ENCODE data around the gene PLEKHB2.
"Not testable (repeated sequence)": the region's sequence is repeated elsewhere in the genome, so short reads cannot be mapped to it uniquely, and the experiment has no call there.

DNA sequence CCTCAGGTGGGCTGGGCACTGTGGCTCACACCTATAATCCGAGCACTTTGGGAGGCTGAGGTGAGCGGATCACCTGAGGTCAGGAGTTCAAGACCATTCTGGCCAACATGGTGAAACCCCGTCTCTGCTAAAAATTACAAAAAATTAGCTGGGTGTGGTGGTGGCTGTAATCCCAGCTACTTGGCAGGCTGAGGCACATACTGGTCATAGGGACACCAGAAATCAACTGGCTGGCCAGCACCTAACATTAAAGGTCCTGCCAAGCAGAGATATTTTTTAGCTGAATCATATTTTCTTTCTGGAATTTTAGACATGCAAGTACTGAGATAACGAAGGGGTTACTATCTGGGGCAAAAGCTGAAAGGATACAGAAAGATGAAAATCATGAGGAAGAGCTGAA, 76.3 kb downstream of the PLEKHB2 start:
- not testable (repeated sequence) for TF ChIP-seq KDM2B (CRISPR knock-in tag; IDR thresholded peaks at IDR 0.05); HDAC2 (IDR thresholded peaks at IDR 0.05); HCFC1 (IDR thresholded peaks at IDR 0.05; ENCODE audit: low read depth, low read length); SRF (CRISPR knock-in tag; IDR thresholded peaks at IDR 0.05); NFIC (IDR thresholded peaks at IDR 0.05); SIN3A (IDR thresholded peaks at IDR 0.05; ENCODE audit: borderline replicate concordance in 2 of 2, control insufficient read depth in 1 of 2, low read depth in 2 of 2, low read length in 2 of 2)
- TF ChIP-seq, protein P1, sequence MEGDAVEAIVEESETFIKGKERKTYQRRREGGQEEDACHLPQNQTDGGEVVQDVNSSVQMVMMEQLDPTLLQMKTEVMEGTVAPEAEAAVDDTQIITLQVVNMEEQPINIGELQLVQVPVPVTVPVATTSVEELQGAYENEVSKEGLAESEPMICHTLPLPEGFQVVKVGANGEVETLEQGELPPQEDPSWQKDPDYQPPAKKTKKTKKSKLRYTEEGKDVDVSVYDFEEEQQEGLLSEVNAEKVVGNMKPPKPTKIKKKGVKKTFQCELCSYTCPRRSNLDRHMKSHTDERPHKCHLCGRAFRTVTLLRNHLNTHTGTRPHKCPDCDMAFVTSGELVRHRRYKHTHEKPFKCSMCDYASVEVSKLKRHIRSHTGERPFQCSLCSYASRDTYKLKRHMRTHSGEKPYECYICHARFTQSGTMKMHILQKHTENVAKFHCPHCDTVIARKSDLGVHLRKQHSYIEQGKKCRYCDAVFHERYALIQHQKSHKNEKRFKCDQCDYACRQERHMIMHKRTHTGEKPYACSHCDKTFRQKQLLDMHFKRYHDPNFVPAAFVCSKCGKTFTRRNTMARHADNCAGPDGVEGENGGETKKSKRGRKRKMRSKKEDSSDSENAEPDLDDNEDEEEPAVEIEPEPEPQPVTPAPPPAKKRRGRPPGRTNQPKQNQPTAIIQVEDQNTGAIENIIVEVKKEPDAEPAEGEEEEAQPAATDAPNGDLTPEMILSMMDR (IDR thresholded peaks at IDR 0.05 in 2 of 3, conservative IDR thresholded peaks at IDR 0.05 in 1 of 3; ENCODE audit: insufficient read depth in 2 of 3, low read depth in 1 of 3, low read length in 3 of 3): not testable (repeated sequence)
